HG03139 (cell line): ENCODE data around the gene ARHGEF16.

Experiments
- ATAC-seq: cut with Tn5 transposase; IDR thresholded peaks from one replicate; pipeline ENCODE4 v1.9.1; 2021; ENCODE audit not compliant: unreplicated experiment

The ARHGEF16 gene

GRCh38 chr1:3480369-3480719 is 25.9 kb downstream of the ARHGEF16 start:
- no peak for ATAC-seq

DNA sequence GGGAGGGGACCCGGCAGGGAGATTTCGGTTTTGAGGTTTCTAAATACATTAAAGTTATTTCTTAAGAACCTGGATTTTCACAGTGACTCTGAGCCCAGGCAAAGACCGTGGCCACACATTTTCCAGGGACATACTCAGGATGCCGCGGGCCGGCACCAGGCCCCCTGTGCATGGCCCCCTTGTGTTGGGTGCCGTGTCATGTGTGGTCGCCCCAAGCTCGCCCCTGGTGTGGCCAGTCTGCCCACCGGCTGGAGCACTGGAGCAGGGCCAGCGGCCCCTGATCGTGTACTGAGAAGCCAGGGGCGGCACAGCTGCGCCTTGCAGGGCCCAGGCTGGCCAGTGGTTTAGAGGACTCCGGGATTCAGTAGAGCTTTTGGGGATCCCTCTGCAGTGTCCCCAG is 26.6 kb downstream of the ARHGEF16 start:
- ATAC-seq: no peak

DNA sequence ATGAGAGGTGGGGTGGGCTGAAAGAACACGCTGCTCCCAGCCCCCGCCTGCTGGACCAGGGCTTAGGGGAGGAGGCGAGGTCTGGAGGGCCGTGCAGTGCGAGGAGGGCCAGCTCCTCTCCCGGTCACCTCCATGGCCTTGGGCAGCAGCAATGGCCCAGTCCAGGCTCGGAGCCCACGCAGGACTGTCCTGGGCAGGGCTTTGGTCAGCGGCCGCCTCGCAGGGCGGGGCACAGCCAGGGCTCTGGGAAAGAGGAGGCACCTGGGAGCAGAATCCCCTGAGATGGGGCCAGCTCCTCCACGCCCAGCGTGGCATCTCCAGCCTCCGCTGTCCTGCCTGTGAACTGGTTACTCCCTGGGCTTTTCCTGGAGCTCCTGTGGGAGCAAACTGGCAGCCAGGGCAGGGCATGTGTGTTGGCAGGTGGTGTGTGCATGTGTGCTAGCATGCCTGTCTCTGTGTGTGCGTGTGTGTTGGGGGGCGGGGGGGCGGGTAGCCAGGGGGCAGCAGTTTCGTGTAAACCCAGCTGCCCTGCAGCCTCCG is 27.4 kb downstream of the ARHGEF16 start:
- ATAC-seq: no peak

- ATAC-seq: no peak
These were observed 27.9 kb downstream of the ARHGEF16 start for GRCh38 chr1:3482378-3482849.

GRCh38 chr1:3483380-3483779 is 28.9 kb downstream of the ARHGEF16 start:
- no peak for ATAC-seq

DNA sequence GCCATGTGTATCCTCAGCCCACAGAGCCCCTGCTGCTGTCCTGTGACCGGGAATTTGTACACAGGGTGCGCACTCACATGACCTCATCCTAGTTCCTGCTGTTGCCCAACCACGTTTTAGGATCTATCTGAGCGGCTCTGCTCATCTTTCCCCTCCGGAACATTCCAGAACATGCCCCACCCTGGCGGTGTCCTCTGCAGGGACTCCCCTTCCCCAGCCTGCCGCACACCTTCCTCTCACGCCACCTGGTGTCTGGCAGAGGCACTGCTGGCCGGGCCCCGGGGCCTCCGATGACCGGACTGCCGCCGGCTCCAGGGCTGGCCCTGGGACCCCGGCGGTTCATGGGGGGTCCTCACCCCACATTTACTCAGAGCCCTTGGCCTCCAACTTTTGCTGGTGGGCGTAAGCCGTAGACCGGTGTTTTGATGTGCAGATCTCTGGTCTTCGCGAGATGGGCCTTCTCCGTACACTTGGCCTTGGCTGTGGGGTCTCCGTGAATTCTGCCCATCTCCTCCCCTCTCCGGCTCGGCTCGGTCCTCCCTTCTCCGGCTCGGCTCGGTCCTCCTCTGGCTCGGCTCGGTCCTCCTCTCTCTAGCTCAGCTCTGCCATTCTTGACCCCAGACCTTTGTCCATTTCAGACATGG is 29.5 kb downstream of the ARHGEF16 start:
- no peak for ATAC-seq

GRCh38 chr1:3485016-3485415 is 30.6 kb downstream of the ARHGEF16 start:
- ATAC-seq: no peak

DNA sequence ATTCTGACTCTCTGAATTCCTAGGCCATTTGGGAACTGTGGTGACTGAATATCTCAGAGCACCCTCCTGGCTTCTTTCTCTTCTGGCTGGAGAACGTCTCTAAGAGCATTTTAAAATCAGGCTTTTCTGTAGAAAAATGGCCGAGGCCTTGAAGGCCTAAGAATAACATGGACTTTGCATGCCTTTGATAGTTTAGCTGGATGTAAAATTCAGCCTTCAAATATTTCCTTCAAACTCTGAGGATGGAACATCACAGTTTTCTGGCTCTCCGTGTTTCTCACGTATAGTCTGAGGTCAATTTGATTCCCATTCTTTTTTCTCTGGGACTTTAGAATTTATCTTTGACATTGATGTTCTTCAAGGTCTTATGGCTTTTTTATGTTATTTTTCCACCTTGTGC is 34.0 kb downstream of the ARHGEF16 start:
- ATAC-seq: no peak

- no peak for ATAC-seq
These were observed 35.7 kb downstream of the ARHGEF16 start for GRCh38 chr1:3490046-3490745.

GRCh38 chr1:3491291-3492246 is 37.1 kb downstream of the ARHGEF16 start:
- no peak for ATAC-seq

DNA sequence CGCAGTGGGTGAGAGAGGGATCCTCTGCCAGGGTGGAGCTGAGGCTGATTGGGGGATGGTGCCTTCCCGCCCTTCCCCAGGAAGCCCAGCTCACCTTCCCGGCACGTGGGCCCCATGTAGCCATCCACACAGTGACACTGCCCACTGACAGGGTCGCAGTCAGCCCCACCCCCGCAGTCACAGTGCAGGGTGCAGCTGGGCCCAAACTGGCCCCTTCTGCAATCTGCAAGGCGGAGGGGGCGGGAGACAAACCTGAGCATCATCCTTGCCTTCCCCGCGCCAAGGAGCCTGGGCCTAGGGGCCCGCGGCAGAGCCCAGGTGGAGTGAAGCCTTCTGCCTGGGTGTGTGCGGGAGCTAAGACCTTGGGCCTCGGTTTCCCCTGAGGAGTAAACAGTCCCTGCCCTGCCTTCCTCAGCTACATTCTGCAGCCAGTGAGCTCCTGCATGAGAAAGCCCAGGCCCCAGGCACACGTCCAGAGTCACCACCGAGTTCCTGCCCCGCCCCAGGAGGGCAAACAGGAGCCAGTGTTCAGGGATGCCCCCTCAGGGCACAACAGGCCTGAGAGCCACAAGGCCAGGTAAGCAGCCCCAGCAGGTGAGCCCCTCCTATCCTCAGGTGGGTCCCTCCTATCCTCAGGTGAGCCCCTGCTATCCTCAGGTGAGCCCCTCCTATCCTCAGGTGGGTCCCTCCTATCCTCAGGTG is 38.2 kb downstream of the ARHGEF16 start:
- no peak for ATAC-seq

DNA sequence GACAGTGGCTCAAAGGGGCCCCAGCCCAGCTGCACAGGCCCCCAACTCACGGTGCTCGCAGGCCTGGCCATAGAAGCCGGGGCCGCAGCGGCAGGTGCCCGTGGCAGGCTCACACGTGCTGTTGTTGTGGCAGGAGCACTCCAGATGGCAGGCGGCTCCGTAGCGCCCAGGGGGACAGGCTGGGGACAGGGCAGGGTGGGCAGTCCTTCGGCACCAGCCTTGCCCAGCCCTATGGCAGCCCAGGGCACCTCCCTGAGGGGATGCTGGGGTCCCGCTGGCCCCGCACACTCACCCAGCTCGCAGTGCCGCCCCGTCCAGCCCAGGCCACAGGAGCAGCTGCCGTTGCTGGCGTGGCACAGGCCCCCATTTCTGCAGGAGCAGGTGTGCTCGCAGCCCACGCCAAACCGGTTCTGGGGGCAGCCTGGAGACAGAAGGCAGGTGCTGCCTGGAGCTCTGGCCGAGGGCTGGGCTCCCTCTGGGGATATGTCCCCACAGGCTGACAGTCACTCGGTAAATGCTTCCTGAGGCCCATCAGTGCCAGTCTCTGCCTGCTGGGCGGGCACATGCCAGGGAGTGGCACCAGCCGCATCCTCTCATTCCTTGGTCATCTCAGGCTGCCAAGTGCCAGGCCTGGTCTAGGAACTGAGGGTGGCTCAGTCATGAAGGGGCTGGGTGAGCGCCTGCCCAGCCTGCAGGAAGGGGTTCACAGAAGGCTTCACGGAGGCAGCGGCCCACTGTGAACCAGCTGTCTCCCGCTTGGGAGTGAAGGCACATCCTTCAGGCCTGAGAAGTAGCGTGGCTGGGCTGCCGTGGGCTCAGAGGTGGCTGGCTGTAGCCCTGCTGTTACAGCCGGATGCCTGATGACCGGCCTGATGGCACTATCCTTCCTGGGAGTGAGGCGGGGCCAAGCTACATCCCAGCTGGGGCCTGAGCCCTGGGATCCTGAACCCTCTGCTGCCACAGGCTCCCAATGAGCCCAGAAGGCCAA is 40.1 kb downstream of the ARHGEF16 start:
- ATAC-seq: no peak

- ATAC-seq: no peak
These were observed 41.6 kb downstream of the ARHGEF16 start for GRCh38 chr1:3495776-3496745.

DNA sequence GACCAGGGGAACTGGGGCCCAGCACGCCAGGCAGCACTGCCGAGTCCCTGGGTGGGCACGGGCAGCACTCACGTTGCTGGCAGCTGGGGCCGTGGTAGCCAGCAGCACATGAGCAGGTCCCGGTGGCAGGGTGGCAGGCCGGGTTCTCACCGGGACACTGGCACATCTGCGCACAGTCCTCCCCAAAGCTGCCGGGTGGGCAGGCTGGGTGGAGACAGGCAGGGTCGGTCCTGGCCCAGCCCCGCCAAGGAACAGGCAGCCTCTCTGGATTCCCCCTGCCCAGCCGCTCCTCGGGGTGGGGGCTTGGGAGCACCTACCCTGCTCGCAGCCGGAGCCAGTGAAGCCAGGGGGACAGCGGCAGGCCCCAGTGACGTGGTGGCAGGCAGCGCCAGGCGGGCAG is 42.5 kb downstream of the ARHGEF16 start:
- no peak for ATAC-seq

GRCh38 chr1:3497521-3497920 is 43.1 kb downstream of the ARHGEF16 start:
- ATAC-seq: no peak

GRCh38 chr1:3498246-3498930 is 43.9 kb downstream of the ARHGEF16 start:
- ATAC-seq: no peak

GRCh38 chr1:3498986-3499385 is 44.5 kb downstream of the ARHGEF16 start:
- no peak for ATAC-seq

DNA sequence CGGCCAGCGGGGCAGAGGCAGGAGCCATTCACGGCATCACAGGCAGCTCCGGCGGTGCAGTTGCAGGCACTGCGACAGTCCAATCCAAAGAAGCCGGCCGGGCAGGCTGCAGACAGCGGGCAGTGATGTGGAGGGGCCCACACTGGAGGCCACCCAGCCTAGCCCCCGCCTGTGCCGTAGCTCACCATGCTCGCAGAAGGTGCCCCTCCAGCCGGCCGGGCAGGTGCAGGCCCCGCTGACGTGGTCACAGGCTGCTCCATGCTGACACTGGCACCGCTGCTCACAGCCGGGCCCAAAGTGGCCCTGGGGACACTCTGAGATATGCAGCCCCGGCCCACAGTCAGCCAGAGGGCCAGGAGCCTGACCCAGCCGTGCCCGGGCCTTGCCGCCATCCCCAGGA is 45.1 kb downstream of the ARHGEF16 start:
- no peak for ATAC-seq
